C4-2B (cell line): ENCODE data around the gene GSK3A.

Experiments used
- H3K27ac ChIP-seq: fragments of 450-650 bp; 2 replicates; pipeline ENCODE4 v1.5.1; 2017
- CTCF ChIP-seq: fragments of 450-650 bp; conservative IDR thresholded peaks from 2 replicates; pipeline ENCODE4 v1.5.1; 2017; ENCODE audit warnings: mild to moderate bottlenecking
- ZFX ChIP-seq: fragments of 450-650 bp; IDR thresholded peaks from 2 replicates; pipeline ENCODE4 v1.6.1; 2017

GSK3A gene

GRCh38 chr19:42193706-42194105 lies 48.7 kb downstream of the GSK3A start:
- H3K27ac ChIP-seq, result no peak overlapping the region
- TF ChIP-seq ZFX, result no peak
- no peak for TF ChIP-seq CTCF

DNA sequence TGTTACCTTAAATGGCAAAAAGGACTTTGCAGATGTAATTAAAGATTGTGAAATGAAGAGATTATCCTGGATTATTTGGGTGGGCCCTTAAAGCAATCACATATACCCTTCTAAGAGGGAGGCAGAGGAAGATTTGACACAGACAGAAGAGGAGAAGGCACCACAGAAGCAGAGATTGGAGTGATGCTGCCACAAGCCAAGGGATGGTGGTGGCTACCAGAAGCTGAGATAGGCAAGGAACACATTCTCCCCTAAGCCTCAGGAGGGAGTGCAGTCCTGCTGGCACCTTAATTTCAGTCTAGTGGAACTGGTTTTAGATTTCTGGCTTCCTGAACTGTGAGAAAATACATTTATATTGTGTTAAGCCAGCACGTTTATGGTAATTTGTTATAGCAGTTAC lies 49.1 kb downstream of the GSK3A start:
- H3K27ac ChIP-seq, result no peak overlapping the region
- TF ChIP-seq ZFX (no peak), CTCF (no peak)

DNA sequence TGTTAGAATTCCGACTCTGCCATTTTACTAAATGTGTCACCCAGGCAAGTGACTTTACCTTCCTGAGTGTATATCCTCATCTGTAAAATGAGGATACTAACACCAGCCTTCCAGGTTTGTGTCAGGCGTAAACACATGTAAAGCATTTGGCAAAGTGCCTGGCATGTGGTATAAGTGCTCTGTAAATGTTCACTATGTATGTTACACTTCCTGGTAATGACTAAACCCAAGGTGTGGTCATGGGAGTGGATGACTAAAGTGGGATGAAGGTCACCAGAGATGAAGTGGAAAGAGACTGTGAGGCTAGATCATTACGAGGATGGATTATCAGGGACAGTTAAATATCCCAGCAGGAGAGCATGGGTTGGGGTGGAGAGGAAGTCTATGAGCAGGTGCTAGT lies 50.5 kb downstream of the GSK3A start:
- no peak overlapping the region for H3K27ac ChIP-seq
- TF ChIP-seq ZFX (no peak), CTCF (no peak)

- TF ChIP-seq ZFX (no peak), CTCF (no peak)
Observed at GRCh38 chr19:42191330-42191729, 51.1 kb downstream of the GSK3A start.

GRCh38 chr19:42189133-42189532 lies 53.3 kb downstream of the GSK3A start:
- no peak overlapping the region for H3K27ac ChIP-seq
- no peak for TF ChIP-seq ZFX
- TF ChIP-seq CTCF, result no peak

More at GRCh38 chr19:42191330-42191729, 51.1 kb downstream of the GSK3A start:
- no peak overlapping the region for H3K27ac ChIP-seq

DNA sequence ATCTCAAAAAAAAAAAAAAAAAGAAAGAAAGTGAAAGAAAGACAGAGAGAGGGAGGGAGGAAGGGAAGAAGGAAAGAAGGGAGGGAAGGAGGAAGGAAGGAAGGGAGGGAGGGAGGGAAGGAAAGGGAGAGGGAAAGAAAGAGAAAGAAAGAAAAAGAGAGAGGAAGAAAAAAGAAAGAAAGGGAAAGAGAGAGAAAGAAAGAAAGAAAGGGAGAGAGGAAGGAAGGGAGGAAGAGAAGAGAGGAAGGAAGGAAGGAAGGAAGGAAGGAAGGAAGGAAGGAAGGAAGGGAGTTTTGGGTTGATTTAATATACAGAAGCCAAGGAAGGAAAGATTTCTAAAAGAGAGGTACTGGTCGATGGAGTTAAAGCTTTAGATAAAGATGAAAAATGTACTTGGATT lies 53.7 kb downstream of the GSK3A start:
- TF ChIP-seq ZFX (no peak), CTCF (no peak)
- no peak overlapping the region for H3K27ac ChIP-seq

DNA sequence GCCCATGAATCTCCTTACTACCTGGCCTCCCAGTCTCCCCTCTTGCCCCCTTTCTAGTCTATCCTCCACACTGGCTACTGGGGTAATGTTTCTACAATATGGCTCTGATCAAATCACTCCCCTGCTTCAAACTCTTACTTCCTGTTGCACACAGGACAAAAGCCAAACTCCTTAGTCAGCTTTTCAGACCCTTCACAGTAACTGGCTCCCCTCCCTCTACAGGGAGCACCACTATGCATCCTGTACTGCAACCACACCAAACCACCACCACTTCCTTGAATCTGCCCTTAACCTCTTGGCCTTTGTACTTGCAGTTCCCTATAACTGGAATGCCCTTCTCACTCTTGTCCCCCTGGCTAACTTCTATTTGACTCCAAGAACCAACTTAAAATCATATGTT lies 57.1 kb downstream of the GSK3A start:
- no peak overlapping the region for H3K27ac ChIP-seq
- TF ChIP-seq ZFX, result no peak
- no peak for TF ChIP-seq CTCF
